HL-60/S4 treated with phorbol 12-myristate 13-acetate at 8.2 ng/mL for 4 days and 3 days (cell line): ENCODE data around the gene ADARB2.

Source experiments
- in situ Hi-C: fragments of 300-500 bp; cut with MboI; formaldehyde crosslinking; loops from 2 replicates; pipeline ENCODE4 v1.15.0; 2022; ENCODE audit warnings: low sequenced_read_pairs

Gene ADARB2

DNA sequence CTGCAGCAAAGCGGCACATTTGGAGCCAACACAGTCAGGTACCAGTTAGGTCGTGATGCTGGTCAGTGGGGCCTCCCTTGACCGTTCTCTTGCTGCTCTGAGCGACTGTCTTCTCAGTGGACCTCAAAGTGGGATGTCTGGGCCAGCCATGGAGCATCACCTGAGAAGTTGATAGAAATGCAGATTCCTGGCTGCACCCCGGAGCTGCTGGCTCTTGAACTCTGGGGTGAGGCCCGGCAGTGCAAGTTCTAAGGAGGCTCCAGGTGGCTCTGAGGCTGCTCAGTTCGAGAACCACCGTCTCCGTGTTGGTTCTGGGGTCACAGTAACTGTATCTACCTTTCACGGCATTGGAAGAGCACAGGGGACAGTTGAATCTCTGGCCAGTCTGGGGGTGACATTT lies 533.6 kb downstream of the ADARB2 start:
- in situ Hi-C loops: no loop called here

DNA sequence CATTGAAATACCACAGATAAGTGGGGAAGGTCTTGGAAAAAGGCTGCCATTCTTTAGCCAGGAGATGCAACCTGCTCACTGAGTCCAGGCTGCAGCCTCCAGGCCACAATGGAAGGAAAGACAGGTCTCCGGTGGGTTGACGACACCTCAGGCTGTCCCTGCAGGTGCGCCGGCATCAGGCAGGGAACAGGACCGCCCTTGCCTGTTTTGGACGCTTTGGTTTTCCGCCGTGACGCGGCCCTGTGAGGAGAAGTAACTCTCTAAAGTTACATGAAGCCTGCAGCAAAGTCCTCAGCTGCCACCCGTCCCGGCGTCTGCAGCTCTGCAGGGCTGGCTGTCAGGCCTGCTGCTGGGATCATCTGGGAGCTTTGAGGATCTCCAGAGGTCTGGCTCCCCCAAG lies 534.1 kb downstream of the ADARB2 start:
- in situ Hi-C loops: no loop called here

DNA sequence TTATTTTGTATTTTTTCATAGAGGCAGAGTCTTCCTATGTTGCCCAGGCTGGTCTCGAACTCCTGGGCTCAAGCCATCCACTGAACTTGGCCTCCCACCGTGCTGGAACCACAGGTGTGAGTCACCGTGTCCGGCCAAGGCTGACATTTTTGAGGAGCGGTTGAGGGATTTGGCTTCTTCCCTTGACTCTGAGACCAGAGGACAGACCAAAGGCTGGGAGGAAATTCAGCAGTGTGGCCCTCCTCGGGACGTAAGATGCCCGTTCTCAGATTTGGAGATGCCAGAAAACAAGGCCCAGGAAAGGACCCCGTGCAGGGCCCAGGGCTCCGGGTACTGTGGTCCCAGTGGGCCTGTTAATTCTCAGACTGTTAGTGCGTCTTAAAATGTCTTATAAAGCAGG lies 535.0 kb downstream of the ADARB2 start:
- in situ Hi-C loops: no loop called here

DNA sequence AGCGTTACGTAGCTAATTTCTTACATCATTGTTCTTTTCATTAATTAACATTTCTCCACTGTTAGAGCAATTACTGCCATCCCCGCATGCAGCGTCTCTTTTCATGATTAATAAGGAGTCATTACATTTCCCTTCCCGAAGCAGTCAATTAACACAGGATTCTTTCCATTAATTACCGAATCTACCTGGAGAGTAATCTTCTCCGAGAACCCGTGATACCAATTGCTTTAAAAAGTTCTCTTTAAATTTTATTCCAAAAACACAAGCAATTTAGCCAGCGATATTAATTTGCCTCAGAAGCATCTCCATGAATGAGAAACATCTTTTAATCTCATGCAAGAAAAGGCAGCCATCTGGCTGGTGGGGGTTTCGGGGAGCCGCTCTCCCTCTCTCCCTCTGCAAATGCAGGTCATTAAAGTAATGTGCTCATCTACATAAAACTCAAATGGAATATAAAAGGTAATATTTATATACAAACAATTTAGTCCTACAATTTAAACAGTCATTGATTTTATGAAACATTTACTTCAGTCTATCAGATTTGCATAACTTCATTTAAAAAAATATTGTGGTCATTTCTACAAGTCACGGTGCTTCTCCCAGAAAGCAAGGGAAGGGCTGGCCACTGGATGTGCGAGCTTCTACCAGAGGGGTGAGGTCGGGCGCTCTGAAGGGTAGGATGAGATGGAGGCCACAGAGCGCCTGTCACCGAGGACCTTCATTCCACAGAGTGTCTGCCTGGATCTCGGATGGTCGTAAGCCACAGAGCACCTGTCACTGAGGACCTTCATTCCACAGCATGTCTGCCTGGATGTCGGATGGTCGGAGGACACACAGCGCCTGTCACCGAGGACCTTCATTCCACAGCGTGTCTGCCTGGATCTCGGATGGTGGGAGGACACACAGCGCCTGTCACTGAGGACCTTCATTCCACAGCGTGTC lies 536.2 kb downstream of the ADARB2 start:
- in situ Hi-C loops: no loop called here

DNA sequence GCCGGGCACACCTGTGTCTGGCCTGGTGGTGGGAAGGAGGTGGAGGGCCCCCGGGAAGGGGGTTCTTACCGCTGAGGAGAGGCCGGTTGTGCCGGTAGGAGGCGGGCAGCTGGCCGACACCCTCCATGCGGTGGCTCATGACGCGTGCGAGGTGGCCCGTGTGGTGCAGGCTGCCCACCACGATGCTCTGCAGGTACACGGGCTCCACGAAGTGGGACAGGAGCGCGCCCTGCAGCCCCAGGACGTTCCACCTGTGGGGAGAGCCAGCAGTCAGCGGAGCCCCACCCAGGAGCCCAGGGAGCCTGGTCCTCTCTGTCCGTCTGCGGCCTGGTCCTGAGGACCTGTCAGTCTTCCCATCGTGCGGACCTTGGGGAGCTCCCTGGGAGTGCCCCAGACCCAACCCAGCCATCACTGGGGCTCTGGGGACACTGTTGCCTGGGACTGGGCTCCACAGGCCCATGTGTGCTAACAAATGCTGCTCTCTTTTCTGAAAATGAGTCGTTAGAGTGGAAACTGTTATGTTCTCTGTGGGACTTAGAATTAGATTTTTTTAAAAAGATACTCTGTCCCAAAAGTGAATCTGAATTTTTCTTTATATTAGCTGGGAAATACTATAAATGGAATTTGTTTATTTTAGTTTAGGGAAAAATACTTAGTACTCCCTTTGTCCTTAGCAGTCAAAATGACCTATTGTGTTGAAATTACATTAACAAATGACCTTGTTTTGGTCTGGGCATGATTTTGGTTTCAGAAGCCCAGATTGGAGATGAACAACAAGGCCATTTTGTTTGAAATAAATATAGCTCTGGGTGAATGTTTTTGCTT lies 537.2 kb downstream of the ADARB2 start:
- in situ Hi-C loops: no loop called here

DNA sequence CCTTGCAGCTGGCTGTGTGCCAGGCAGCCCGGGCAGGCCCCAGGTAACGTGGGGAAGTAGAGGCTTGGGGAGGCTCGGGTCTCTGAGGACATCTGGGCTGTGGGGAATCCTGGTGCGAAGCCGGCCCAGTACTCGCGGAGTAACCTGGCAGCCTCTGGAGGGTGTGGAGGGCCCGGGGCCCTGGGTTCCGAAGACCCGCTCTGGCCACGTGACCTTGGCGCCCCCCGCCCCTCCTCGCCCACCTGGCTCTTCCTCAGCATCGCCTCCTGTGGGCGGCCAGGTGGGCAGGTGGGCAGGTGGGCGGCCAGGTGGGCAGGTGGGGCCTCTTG lies 538.0 kb downstream of the ADARB2 start:
- in situ Hi-C loops: no loop called here

DNA sequence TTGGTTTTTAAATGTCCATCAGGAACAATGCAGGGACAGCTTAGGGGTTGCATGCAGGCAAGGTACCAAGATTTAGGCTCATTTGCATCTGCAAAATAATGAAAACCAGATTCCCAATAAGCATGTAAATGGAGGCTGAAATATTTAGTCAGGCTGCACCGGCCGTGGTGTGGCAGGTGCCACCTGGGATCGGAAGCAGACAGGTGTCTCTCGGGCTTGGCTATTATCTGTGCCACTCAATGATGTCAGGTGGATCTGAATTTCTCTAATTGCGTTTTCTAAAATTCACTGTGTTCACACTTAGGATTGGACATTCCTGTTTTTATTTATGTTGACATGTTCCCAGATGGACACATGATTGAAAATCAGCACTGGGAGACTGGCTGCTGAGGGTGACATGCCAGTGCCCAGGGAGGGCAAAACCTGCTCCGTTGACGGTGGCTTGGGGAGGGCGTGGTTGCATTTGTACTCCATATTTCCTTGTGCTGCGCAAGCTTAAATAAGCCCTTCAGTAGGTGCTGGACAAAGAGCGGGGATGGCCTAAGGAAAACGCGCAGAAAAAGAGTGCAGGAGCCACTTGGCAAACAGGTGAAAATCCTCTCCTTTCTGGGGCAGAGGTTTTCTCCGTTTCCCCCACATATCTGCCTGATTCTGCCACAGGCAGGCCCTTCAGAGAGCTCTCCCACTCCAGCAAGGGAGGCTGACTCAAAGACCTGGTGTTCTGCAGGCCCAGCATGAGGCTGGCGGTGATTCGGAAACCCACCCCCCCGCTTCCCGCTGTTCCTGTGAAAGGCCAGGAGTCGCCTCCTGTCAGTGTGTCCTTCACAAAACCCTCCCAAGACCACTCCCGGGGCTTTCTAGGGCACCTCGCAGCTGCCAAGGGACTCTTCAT lies 538.6 kb downstream of the ADARB2 start:
- in situ Hi-C loops: no loop called here

DNA sequence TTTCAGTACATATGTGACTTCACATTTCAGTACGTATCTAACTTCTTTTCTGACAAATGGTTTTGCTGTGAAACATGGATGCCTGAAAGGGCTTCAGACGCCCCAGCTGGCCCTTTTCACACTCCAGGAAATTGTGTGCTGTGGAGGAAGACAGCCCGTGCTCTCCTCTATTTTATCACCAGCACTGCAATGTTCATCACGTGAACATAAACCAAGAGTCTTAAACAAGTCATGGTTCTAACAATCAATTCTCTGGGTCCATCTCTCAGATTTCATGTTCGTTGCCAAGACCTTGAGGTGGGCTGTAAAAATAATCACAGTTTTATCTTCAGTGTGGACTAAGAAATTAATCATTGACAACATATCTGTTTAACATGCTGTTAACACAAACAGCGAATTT lies 539.9 kb downstream of the ADARB2 start:
- in situ Hi-C loops: no loop called here

DNA sequence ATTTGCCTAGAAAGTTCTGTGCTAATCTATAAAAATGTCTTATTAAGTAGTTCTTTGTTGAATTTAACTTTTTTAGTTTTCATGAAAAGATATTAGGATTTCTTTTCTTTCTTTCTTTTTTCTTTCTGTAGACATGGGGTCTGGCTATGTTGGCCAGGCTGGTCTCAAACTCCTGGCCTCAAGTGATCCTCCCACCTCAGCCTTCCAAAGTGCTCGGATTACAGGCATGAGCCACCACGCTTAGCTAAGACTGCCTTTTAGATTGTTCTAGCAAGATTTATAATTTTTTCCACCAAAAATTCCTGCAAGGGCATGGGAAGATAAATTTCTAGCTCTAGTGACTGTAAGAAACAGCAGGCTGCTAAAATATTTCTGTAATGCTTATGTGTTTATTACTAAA lies 540.7 kb downstream of the ADARB2 start:
- in situ Hi-C loops: no loop called here

DNA sequence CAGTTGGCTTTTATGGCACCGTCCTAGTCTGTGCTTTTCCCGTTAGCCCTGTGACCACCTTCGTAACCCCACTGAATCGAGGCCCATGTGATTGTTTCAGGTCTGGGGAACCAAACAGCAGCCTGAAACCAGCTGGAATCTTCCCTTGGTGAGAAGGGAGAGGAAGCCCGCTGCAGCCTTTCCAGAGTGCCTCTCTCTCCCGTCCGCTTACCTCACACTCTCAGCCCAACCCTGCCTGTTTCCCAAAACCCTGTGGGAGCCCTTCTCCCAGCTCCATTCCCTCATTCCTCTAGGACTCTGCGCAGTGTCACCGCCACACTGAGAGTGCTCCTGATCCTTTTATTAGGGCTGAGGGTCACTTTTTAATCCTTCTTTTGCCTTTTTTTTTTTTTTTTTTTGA lies 541.5 kb downstream of the ADARB2 start:
- in situ Hi-C loops: no loop called here

DNA sequence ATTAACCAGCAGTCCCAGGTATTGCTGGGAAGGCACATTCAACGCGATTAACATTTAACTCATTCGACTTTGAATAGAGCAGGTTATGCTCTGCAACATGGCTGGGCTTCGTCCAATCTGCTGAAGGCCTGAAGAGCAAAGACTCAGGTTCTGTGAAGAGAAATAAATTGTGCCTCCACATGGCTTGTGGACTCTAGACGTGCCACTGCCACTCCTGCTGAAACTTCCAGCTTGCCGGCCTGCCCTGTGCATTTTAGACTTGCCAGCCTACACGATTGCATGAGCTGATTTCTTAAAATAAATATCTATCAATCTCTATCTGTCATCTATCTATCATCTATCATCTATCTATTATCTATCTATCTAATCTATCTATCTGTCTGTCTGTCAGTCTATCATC lies 543.2 kb downstream of the ADARB2 start:
- in situ Hi-C loops: no loop called here

DNA sequence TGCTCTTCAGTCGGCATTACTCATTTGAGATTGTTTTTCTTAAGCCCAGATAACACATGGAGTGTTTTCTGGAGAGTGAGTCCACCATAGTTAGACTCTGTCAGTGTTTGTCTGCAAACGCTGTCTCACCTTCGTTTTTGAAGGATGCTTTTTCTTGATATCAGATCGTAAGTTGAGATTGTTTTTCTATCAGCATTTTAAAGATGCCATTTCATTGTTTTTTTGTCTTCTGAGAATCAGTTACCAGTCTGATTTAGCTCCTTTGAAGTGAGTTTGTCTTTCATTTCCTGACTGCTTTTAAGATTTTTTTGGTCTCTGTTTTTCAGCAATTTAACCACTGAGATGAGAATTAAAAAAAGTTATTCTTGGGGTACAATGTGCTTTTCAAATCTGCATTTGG lies 543.8 kb downstream of the ADARB2 start:
- in situ Hi-C loops: no loop called here

DNA sequence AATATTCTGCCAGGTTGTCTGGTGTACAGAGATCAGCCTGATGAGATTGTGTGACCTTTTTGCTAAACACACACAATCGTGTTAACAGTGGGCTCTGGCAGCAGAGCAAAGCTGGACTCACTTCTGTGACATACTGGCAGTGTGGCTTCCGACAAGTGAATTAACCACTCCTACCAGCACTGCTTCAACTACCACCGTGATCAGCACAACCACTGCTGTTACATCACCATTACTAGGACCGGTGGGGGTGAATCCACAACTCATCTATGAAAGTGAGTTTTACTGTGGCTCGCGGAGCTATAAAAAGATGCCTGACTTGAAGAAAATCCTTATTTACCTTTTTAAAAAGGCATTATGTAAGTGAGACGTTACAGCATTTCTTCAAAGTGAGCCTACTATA lies 545.6 kb downstream of the ADARB2 start:
- in situ Hi-C loops: no loop called here

DNA sequence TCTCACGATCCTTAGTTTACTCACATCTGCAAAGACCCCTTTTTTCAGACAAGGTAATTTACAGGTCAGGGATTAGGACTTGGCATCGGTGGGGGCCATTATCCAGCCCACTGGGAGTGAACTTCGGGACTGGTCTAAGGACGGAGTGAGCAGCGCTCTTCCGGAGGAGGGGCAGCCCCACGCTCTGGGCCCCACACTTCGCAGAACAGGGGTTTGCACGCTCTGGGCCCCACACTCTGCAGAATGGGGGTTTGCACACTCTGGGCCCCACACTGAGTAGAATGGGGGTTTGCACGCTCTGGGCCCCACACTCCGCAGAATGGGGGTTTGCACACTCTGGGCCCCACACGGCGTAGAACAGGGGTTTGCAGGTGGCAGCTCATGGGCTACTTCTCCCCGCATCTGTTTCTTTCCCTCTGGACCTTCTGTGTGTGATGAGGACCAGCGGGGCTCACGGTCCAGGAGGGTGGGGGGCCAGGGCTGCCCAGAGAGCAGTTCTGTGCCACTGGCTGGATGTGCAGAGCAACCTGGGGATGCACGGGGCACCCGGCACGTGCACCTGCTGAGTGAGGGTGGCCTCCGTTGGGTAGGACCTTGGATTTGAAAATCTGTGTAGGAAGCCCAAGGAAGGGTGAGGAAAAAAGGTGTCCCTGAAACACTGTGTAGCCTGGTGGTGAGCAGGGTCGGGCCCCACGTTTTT lies 546.4 kb downstream of the ADARB2 start:
- in situ Hi-C loops: no loop called here

DNA sequence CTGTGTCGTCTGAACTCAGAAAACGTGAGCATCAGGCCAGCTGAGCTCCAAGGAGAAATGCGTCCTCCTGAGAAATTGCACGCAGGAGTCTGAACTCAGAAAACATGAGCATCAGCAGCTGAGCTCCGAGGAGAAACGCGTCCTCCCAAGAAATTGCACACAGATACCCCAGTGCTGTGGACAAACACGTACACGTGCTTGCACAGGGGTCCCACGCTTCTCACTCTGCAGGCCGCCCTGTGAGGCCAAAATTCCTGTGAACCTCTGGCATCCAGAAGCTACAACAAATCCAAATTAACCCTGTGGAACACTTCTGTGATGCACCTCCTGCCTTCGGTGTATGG lies 547.3 kb downstream of the ADARB2 start:
- in situ Hi-C loops: no loop called here

DNA sequence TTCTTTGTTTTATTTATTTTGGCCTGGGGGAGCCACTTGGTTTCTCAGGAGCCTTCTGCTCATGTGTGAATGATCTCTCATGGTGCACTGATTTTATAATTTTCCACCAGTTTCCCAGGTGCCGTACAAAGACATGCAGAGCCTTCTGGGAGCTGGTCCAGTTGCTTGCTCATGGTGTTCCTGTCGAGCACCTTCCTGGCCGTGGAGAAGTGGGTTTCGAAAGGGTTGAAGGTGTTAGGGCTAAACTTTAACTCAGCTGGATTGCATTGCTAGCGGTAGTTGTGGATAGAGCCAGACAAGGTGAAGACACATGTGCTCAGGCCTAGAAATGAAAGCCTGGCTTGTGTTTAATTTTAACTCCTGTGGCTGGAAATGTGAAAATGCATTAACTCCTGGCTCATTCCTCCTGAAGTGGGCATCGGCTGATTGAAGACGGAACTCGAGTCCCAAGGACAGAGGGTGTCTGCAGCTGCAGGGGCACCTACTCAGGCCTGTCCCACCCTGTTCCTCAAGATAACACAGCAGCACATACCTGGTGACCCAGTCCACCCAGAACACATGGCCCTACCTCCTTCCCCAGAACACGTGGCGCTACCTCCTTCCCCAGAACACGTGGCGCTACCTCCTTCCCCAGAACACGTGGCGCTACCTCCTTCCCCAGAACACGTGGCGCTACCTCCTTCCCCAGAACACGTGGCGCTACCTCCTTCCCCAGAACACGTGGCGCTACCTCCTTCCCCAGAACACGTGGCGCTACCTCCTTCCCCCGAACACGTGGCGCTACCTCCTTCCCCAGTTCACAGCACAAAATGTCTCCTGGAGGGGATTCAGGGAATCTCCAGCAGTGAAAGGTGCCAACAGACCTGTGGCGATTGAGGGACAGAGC lies 547.9 kb downstream of the ADARB2 start:
- in situ Hi-C loops: no loop called here

DNA sequence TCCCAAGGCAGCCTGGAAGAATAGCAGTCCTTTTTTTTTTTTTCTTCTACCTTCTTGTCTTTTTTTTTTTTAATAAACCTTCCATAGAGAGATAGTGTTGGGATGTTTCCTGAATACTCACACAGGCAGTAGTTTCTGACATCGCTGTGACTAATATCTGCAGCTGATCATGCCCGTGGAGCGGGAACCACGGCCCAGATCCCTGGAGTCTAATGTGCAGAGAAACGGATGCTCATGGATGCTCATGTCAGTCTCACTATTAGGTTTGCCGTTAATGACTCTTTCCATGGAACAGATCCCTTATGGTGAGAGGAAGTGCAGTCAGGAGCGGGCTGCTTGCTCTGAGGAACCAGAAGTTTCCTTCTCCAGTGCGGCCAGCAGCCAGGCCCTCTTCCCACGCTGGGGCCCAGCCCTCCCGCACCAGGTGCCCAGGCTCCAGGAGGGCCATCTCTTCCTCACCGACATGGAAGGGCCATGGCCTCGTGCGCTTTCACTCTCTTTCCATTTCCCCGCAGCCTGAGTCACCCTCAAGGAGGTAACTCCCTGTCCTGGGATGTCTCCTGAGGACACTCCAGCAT lies 548.7 kb downstream of the ADARB2 start:
- in situ Hi-C loops: no loop called here

DNA sequence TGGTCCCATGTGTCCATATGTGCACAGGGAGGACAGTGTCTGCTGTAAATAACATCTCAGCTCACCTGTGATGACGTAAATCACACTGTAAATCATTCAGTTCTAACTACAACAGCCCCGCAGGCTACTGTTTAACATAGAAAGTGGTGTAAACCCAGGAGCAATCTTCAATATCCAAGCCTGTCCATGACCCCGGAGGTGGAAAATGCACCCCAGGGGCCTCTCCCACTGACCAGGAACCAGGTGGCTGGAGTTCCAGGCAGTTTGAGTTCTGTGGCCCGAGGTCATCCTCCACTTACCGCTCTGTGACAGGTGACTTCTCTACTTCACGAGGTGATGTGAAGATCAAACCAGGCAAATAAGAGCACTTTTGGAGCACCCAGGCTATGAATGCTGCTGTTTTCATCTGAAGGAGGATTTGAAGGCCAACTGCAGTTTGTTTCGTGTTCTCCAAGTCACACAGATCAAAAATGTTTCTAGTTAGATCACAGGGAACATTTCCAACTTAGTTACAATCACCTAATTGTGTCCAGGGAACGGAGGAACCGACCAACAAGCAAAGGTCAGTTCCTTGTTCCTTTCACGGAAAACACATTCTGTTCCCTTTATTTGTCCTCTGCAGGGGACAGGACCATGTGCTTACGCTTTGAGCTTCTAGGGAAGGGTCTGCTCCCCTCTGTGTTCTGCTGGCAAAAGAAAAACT lies 549.3 kb downstream of the ADARB2 start:
- in situ Hi-C loops: no loop called here
